ENCODE data around the gene PDCD5.
"Not testable (repeated sequence)": the region's sequence is repeated elsewhere in the genome, so short reads cannot be mapped to it uniquely, and the experiment has no call there.

The PDCD5 gene

GRCh38 chr19:32580901-32581704 is at the start of gene PDCD5:
Gene PDCD5 (plus strand): TSS chr19:32581190. CDS start chr19:32581262, 72 bp downstream.
- DNase-seq (ENCODE audit: low spot score) = peak; percentile 97

- DNase-seq (ENCODE audit: low spot score) = no peak
Observed at GRCh38 chr19:32532233-32532632, 48.8 kb upstream of the PDCD5 start.

- no peak for DNase-seq (ENCODE audit: low spot score)
Observed at GRCh38 chr19:32537580-32537979, 43.4 kb upstream of the PDCD5 start.

- no peak for DNase-seq (ENCODE audit: low spot score)
Observed at GRCh38 chr19:32539240-32539916, 41.6 kb upstream of the PDCD5 start.

- no peak for DNase-seq (ENCODE audit: low spot score)
Observed at GRCh38 chr19:32540621-32541020, 40.4 kb upstream of the PDCD5 start.

GRCh38 chr19:32541376-32541775 is 39.6 kb upstream of the PDCD5 start:
- DNase-seq (ENCODE audit: low spot score) = not testable (repeated sequence)

GRCh38 chr19:32542477-32543108 is 38.4 kb upstream of the PDCD5 start:
- no peak for DNase-seq (ENCODE audit: low spot score)

GRCh38 chr19:32543115-32543900 is 37.7 kb upstream of the PDCD5 start:
- DNase-seq (ENCODE audit: low spot score) = no peak

GRCh38 chr19:32544917-32545316 is 36.1 kb upstream of the PDCD5 start:
- no peak for DNase-seq (ENCODE audit: low spot score)

GRCh38 chr19:32550666-32551065 is 30.3 kb upstream of the PDCD5 start:
- no peak for DNase-seq (ENCODE audit: low spot score)

- no peak for DNase-seq (ENCODE audit: low spot score)
Observed at GRCh38 chr19:32555786-32556185, 25.2 kb upstream of the PDCD5 start.

- no peak for DNase-seq (ENCODE audit: low spot score)
Observed at GRCh38 chr19:32558607-32559228, 22.3 kb upstream of the PDCD5 start.

- no peak for DNase-seq (ENCODE audit: low spot score)
Observed at GRCh38 chr19:32563761-32564160, 17.2 kb upstream of the PDCD5 start.

- no peak for DNase-seq (ENCODE audit: low spot score)
Observed at GRCh38 chr19:32566246-32566830, 14.7 kb upstream of the PDCD5 start.

GRCh38 chr19:32567486-32567885 is 13.5 kb upstream of the PDCD5 start:
- no peak for DNase-seq (ENCODE audit: low spot score)

- DNase-seq (ENCODE audit: low spot score) = peak; percentile 64
Observed at GRCh38 chr19:32570081-32570785, 10.8 kb upstream of the PDCD5 start.

- DNase-seq (ENCODE audit: low spot score) = not testable (repeated sequence)
Observed at GRCh38 chr19:32571471-32572075, 9.4 kb upstream of the PDCD5 start.

- not testable (repeated sequence) for DNase-seq (ENCODE audit: low spot score)
Observed at GRCh38 chr19:32572700-32573491, 8.1 kb upstream of the PDCD5 start.

GRCh38 chr19:32573492-32573794 is 7.5 kb upstream of the PDCD5 start:
- DNase-seq (ENCODE audit: low spot score) = no peak

- no peak for DNase-seq (ENCODE audit: low spot score)
Observed at GRCh38 chr19:32576790-32577189, 4.2 kb upstream of the PDCD5 start.

All from HuH-7 (cell line).